Upper lobe of left lung (tissue), 6 donors: ENCODE data around the gene YIPF6. TPM values are rescaled to one million over a fixed set of nuclear protein-coding genes. Genes with fewer than 3 reads are reported as not detected.
A peak's percentile ranks its signal among the peaks of the same experiment; 100 is the strongest.
"Not testable (repeated sequence)": the region's sequence is repeated elsewhere in the genome, so short reads cannot be mapped to it uniquely, and the experiment has no call there.

Experiments used
- ATAC-seq, 2 donors: fragments of 200-7000 bp; cut with Tn5 transposase; one replicate each; pipeline ENCODE4 v1.9.1; 2022; ENCODE audit warnings: mild to moderate bottlenecking in 2 of 2, moderate library complexity in 2 of 2; ENCODE audit not compliant: low FRiP score in 2 of 2
- DNase-seq, 2 donors: peaks; one replicate each; pipeline ENCODE4 v3.0.0-alpha.2; 2019 to 2020
- H3K27ac ChIP-seq, 4 donors: fragments of 200-600 bp; sonication (generic); one replicate each; pipeline ENCODE4 v1.5.1; 2016 to 2019
- H3K27me3 ChIP-seq, 4 donors: fragments of 200-600 bp; sonication (generic); one replicate each; pipeline ENCODE4 v1.5.1; 2017 to 2019
- H3K36me3 ChIP-seq, 4 donors: fragments of 200-600 bp; sonication (generic); one replicate each; pipeline ENCODE4 v1.5.1; 2016 to 2019
- H3K4me1 ChIP-seq, 4 donors: fragments of 200-600 bp; sonication (generic); one replicate each; pipeline ENCODE4 v1.5.1; 2018 to 2019
- H3K4me3 ChIP-seq, 4 donors: fragments of 200-600 bp; sonication (generic); one replicate each; pipeline ENCODE4 v1.5.1; 2017 to 2019; ENCODE audit warnings: mild to moderate bottlenecking in 2 of 4, moderate library complexity in 1 of 4
- H3K9me3 ChIP-seq, 4 donors: fragments of 200-600 bp; sonication (generic); one replicate each; pipeline ENCODE4 v1.5.1; 2018 to 2019
- EP300 ChIP-seq, 4 donors: sonication (generic); formaldehyde crosslinking; IDR thresholded peaks; one replicate each; pipeline ENCODE4 v1.5.1; 2017; ENCODE audit warnings: antibody characterized with exemption in 4 of 4, control low read depth in 2 of 4
- POLR2A ChIP-seq, 4 donors: fragments of 450-650 bp; IDR thresholded peaks; one replicate each; pipeline ENCODE4 v1.5.1; 2016 to 2017; ENCODE audit warnings: antibody characterized with exemption in 4 of 4, mild to moderate bottlenecking in 2 of 4
- POLR2AphosphoS5 ChIP-seq, 2 donors: sonication (generic); formaldehyde crosslinking; IDR thresholded peaks; one replicate each; pipeline ENCODE4 v1.5.1; 2017; ENCODE audit warnings: antibody characterized with exemption in 2 of 2
- WGBS, 2 donors: methylation state at CpG; one replicate each; pipeline ENCODE4 v1.1.5; 2017 to 2018; 5-methylcytosine and 5-hydroxymethylcytosine counted together
- total RNA-seq, 6 donors: library from RNA; depleted of rRNA in 4 of 6; stranded (reverse); fragments of >200 nt in 4 of 6; gene quantifications; one replicate each; pipeline versions ENCODE4 v1.1.0 to v1.2.1, GENCODE V29; 2016 to 2021
- TF ChIP-seq, protein P1 (sequence below), 6 experiments: fragments of 450-650 bp in 4 of 6; fragments of 200-600 bp in 2 of 6; sonication (generic) in 2 of 6; IDR thresholded peaks; one replicate each; pipeline ENCODE4 v1.5.1; 2016 to 2019; ENCODE audit warnings: antibody characterized with exemption in 6 of 6
- donor health status: DM: no; HTN: no; CAD: no; lungs with moderate emphysema.
- donor health status: DM: no; HTN: yes; CAD: no; lungs with severe emphysema.

Gene YIPF6
- total RNA-seq, 6 donors from 2014 or later = 15.7 to 43.0 (median 32.6) TPM

- no peaks in the 10 kb centered on the region for H3K9me3 ChIP-seq
- H3K27me3 ChIP-seq = no peaks in the 10 kb centered on the region
- no peak overlapping the region for H3K4me3 ChIP-seq
- DNase-seq = peak in 1 of 2 donors; percentile 49
- WGBS, 2 donors = 51 to 54% methylated on average over 4 of the region's 4 CpGs
- TF ChIP-seq POLR2AphosphoS5 (IDR thresholded peaks at IDR 0.05) = no peak
- TF ChIP-seq, protein P1, sequence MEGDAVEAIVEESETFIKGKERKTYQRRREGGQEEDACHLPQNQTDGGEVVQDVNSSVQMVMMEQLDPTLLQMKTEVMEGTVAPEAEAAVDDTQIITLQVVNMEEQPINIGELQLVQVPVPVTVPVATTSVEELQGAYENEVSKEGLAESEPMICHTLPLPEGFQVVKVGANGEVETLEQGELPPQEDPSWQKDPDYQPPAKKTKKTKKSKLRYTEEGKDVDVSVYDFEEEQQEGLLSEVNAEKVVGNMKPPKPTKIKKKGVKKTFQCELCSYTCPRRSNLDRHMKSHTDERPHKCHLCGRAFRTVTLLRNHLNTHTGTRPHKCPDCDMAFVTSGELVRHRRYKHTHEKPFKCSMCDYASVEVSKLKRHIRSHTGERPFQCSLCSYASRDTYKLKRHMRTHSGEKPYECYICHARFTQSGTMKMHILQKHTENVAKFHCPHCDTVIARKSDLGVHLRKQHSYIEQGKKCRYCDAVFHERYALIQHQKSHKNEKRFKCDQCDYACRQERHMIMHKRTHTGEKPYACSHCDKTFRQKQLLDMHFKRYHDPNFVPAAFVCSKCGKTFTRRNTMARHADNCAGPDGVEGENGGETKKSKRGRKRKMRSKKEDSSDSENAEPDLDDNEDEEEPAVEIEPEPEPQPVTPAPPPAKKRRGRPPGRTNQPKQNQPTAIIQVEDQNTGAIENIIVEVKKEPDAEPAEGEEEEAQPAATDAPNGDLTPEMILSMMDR (IDR thresholded peaks at IDR 0.05) = no peak
- TF ChIP-seq EP300 (IDR thresholded peaks at IDR 0.05) = no peak
- no peak for TF ChIP-seq POLR2A (IDR thresholded peaks at IDR 0.05)
- peak in 1 of 2 donors; percentile 59 for ATAC-seq
- H3K36me3 ChIP-seq = no peaks in the 10 kb centered on the region
- H3K4me1 ChIP-seq = no peaks in the 10 kb centered on the region
- no peak overlapping the region for H3K27ac ChIP-seq
Measured at GRCh38 chrX:68488657-68489056, 10.2 kb upstream of the YIPF6 start.

DNA sequence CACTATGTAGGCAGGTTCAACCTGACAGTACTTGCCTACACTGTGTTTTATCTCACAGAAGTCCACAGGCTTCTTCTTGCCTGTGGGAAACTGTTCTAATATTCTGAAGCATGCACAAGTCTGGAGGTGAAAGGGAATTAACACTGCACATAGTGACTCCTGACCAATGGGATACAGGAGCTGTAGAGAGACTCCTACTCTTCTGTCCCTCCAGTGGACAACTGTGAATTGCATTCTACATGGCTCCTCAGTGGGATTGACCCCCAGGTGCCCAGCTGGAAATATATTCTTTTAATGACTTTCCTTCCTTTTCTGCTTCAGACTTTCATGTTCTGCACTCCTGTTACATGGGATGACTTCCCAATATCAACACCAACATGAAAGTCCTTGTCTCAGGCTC lies 8.2 kb upstream of the YIPF6 start:
- no peak overlapping the region for H3K4me3 ChIP-seq
- no peaks in the 10 kb centered on the region for H3K4me1 ChIP-seq
- H3K36me3 ChIP-seq = no peaks in the 10 kb centered on the region
- no peaks in the 10 kb centered on the region for H3K9me3 ChIP-seq
- H3K27me3 ChIP-seq = no peaks in the 10 kb centered on the region
- peak in 1 of 2 donors; percentile 73 for ATAC-seq
- H3K27ac ChIP-seq = no peak overlapping the region
- no peak for DNase-seq
- TF ChIP-seq POLR2A (IDR thresholded peaks at IDR 0.05) (no peak), POLR2AphosphoS5 (IDR thresholded peaks at IDR 0.05) (no peak)
- TF ChIP-seq, protein P1 (IDR thresholded peaks at IDR 0.05) = peak in 4 of 6 experiments; percentile 20 to 31 (median 22)

- 74 to 89% methylated on average over 2 of the region's 2 CpGs for WGBS, 2 donors
- Histone ChIP-seq H3K4me1 (no peaks in the 10 kb centered on the region), H3K27me3 (no peaks in the 10 kb centered on the region), H3K9me3 (no peaks in the 10 kb centered on the region), H3K4me3 (no peak overlapping the region), H3K36me3 (no peaks in the 10 kb centered on the region), H3K27ac (no peak overlapping the region)
- TF ChIP-seq EP300 (IDR thresholded peaks at IDR 0.05) (no peak), POLR2A (IDR thresholded peaks at IDR 0.05) (no peak), POLR2AphosphoS5 (IDR thresholded peaks at IDR 0.05) (no peak)
- TF ChIP-seq, protein P1 (IDR thresholded peaks at IDR 0.05) = no peak
- DNase-seq = no peak
- no peak for ATAC-seq
Measured at GRCh38 chrX:68492583-68492982, 6.3 kb upstream of the YIPF6 start.

GRCh38 chrX:68493776-68494175 lies 5.1 kb upstream of the YIPF6 start:
- not testable (repeated sequence) for H3K4me1 ChIP-seq, ATAC-seq, H3K27me3 ChIP-seq, H3K4me3 ChIP-seq, H3K36me3 ChIP-seq, H3K27ac ChIP-seq, H3K9me3 ChIP-seq, DNase-seq
- WGBS, 2 donors = 95 to 100% methylated on average over 2 of the region's 2 CpGs

DNA sequence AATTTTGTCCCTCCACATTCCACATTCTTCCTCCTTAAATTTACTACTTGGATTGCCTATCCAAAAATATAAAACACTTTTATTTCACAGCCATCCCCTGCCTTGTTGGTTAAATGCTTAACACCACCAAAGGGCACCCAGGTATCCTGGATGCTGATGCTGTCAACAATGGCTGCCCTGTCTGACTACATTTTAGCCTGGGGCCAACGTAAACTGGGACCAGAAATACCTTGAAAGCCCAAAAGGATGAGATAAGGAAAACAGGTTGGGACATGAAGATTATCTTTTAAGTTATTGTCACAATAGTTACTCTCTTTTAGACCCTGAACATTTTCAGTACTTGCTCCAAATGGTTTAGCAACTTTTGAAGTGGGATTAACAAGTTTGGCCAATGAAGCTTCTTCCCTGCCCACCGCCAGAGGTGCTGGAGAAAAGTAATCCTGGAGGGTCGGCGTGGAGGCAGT lies 775 bp upstream of the YIPF6 start:
- H3K4me3 ChIP-seq = peak overlapping the region; percentile 28 to 68 (median 55)
- H3K4me1 ChIP-seq = peaks cover 6 to 19% (median 11%) of the 10 kb centered on the region in 4 donors
- DNase-seq (no peak), ATAC-seq (no peak)
- TF ChIP-seq POLR2A (IDR thresholded peaks at IDR 0.05) = no peak
- TF ChIP-seq, protein P1 (IDR thresholded peaks at IDR 0.05) = peak in 2 of 6 experiments; percentile 9 to 17
- 5 to 19% methylated on average over 4 of the region's 4 CpGs for WGBS, 2 donors
- no peaks in the 10 kb centered on the region for H3K36me3 ChIP-seq
- no peaks in the 10 kb centered on the region for H3K27me3 ChIP-seq
- no peaks in the 10 kb centered on the region for H3K9me3 ChIP-seq
- H3K27ac ChIP-seq = peak overlapping the region; percentile 94 to 98 (median 96)
